Trophoblast cell (in vitro differentiated cells and primary cell): ENCODE results near the gene CDH20.

Experiments
- DNase-seq, 2 donors: peaks; one replicate each; pipeline ENCODE4 v3.0.0-alpha.2; 2016
- H2AFZ ChIP-seq: 2 replicates; pipeline ENCODE4 v1.6.1; 2013; ENCODE audit warnings: low read length, moderate library complexity, mild to moderate bottlenecking; ENCODE audit not compliant: insufficient read depth, poor library complexity
- H2AK5ac ChIP-seq: 2 replicates; pipeline ENCODE4 v1.6.1; 2013; ENCODE audit warnings: mild to moderate bottlenecking, low read length
- H2BK120ac ChIP-seq: 2 replicates; pipeline ENCODE4 v1.6.1; 2013; ENCODE audit warnings: low read length, mild to moderate bottlenecking, moderate library complexity; ENCODE audit not compliant: insufficient read depth, poor library complexity
- H2BK12ac ChIP-seq: 2 replicates; pipeline ENCODE4 v1.6.1; 2013; ENCODE audit warnings: mild to moderate bottlenecking, low read length, moderate library complexity
- H2BK5ac ChIP-seq: 2 replicates; pipeline ENCODE4 v1.6.1; 2013; ENCODE audit warnings: low read length, low read depth, moderate library complexity, mild to moderate bottlenecking; ENCODE audit not compliant: poor library complexity
- H3K14ac ChIP-seq: 2 replicates; pipeline ENCODE4 v1.6.1; 2013; ENCODE audit warnings: mild to moderate bottlenecking, low read length
- H3K18ac ChIP-seq: 2 replicates; pipeline ENCODE4 v1.6.1; 2013; ENCODE audit warnings: mild to moderate bottlenecking, low read length
- H3K23ac ChIP-seq: 2 replicates; pipeline ENCODE4 v1.6.1; 2013; ENCODE audit warnings: low read length
- H3K27ac ChIP-seq: 2 replicates; pipeline ENCODE4 v1.5.1; 2013; ENCODE audit warnings: low read depth, mild to moderate bottlenecking, inconsistent platforms, low read length, moderate library complexity
- H3K27me3 ChIP-seq: 2 replicates; pipeline ENCODE4 v1.6.1; 2013; ENCODE audit warnings: inconsistent platforms, mild to moderate bottlenecking, low read length, moderate library complexity; ENCODE audit not compliant: insufficient read depth
- H3K36me3 ChIP-seq, 2 experiments: 1 replicate in 1 of 2; 2 replicates in 1 of 2; pipeline ENCODE4 v1.6.1; 2013; ENCODE audit warnings: low read length in 2 of 2, mild to moderate bottlenecking in 2 of 2, moderate library complexity in 1 of 2; ENCODE audit not compliant: insufficient read depth in 2 of 2, control insufficient read depth in 1 of 2
- H3K4ac ChIP-seq: 2 replicates; pipeline ENCODE4 v1.6.1; 2013; ENCODE audit warnings: low read depth, mild to moderate bottlenecking, low read length, moderate library complexity
- H3K4me1 ChIP-seq, 2 experiments: 1 replicate in 1 of 2; 2 replicates in 1 of 2; pipeline ENCODE4 v1.6.1; 2013; ENCODE audit warnings: low read length in 2 of 2, mild to moderate bottlenecking in 2 of 2, moderate library complexity in 1 of 2; ENCODE audit not compliant: insufficient read depth in 2 of 2, control insufficient read depth in 1 of 2
- H3K4me2 ChIP-seq: 2 replicates; pipeline ENCODE4 v1.6.1; 2013; ENCODE audit warnings: inconsistent platforms, mild to moderate bottlenecking, low read length, moderate library complexity
- H3K4me3 ChIP-seq: 2 replicates; pipeline ENCODE4 v1.5.1; 2013; ENCODE audit warnings: mild to moderate bottlenecking, low read depth, low read length, inconsistent platforms
- H3K79me1 ChIP-seq: one replicate; pipeline ENCODE4 v1.6.1; 2013; ENCODE audit warnings: low read length
- H3K79me2 ChIP-seq: 2 replicates; pipeline ENCODE4 v1.6.1; 2013; ENCODE audit warnings: low read length, mild to moderate bottlenecking; ENCODE audit not compliant: control insufficient read depth, insufficient read depth, poor library complexity
- H3K9ac ChIP-seq: 2 replicates; pipeline ENCODE4 v1.6.1; 2013; ENCODE audit warnings: mild to moderate bottlenecking, low read length
- H3K9me3 ChIP-seq: 2 replicates; pipeline ENCODE4 v1.6.1; 2013; ENCODE audit warnings: low read depth, mild to moderate bottlenecking, control low read depth, inconsistent platforms, low read length; ENCODE audit not compliant: insufficient read depth
- H4K12ac ChIP-seq: 2 replicates; pipeline ENCODE4 v1.6.1; 2013; ENCODE audit warnings: low read depth, mild to moderate bottlenecking, low read length, moderate library complexity
- H4K8ac ChIP-seq: 2 replicates; pipeline ENCODE4 v1.6.1; 2013; ENCODE audit warnings: low read depth, mild to moderate bottlenecking, low read length, moderate library complexity
- H4K91ac ChIP-seq: one replicate; pipeline ENCODE4 v1.6.1; 2013; ENCODE audit warnings: low read depth, mild to moderate bottlenecking, low read length, moderate library complexity
- WGBS: extraction: QIAGEN DNeasy Blood & Tissue Kit; methylation state at CpG from one replicate; pipeline ENCODE4 v1.1.7; 2013; ENCODE audit warnings: missing lambda C conversion rate; ENCODE audit not compliant: insufficient read length, insufficient coverage; ENCODE audit errors: extremely low coverage; 5-methylcytosine and 5-hydroxymethylcytosine counted together

Gene CDH20

GRCh38 chr18:61308795-61309393 is 24.3 kb upstream of the CDH20 start:
- peak overlapping the region; percentile 78 for H3K23ac ChIP-seq
- no peak overlapping the region for H4K8ac ChIP-seq
- H3K36me3 ChIP-seq = no peaks in the 10 kb centered on the region
- H2BK12ac ChIP-seq = no peak overlapping the region
- no peaks in the 10 kb centered on the region for H3K79me1 ChIP-seq
- no peak overlapping the region for H2AFZ ChIP-seq
- H3K4me2 ChIP-seq = no peak overlapping the region
- no CpG with 5 or more reads among the region's 11 CpGs for WGBS
- no peak overlapping the region for H2BK120ac ChIP-seq
- H3K27ac ChIP-seq = no peak overlapping the region
- no peak overlapping the region for H2BK5ac ChIP-seq
- H2AK5ac ChIP-seq = no peak overlapping the region
- DNase-seq = peak; percentile 4 to 25
- peaks cover 2% of the 10 kb centered on the region for H3K9me3 ChIP-seq
- H3K9ac ChIP-seq = no peak overlapping the region
- no peaks in the 10 kb centered on the region for H3K79me2 ChIP-seq
- no peak overlapping the region for H3K4ac ChIP-seq
- H3K4me3 ChIP-seq = no peak overlapping the region
- no peaks in the 10 kb centered on the region for H3K4me1 ChIP-seq
- no peaks in the 10 kb centered on the region for H3K27me3 ChIP-seq
- H3K14ac ChIP-seq = no peak overlapping the region
- H4K12ac ChIP-seq = no peak overlapping the region
- H4K91ac ChIP-seq = no peak overlapping the region
- no peak overlapping the region for H3K18ac ChIP-seq

GRCh38 chr18:61322265-61322873 is 10.9 kb upstream of the CDH20 start:
- WGBS = no CpG with 5 or more reads among the region's 9 CpGs
- Histone ChIP-seq H2AFZ (no peak overlapping the region), H3K4me2 (no peak overlapping the region), H4K12ac (no peak overlapping the region), H3K9ac (no peak overlapping the region), H3K18ac (no peak overlapping the region), H2BK12ac (no peak overlapping the region), H3K27ac (no peak overlapping the region), H3K36me3 (no peaks in the 10 kb centered on the region), H3K79me2 (no peaks in the 10 kb centered on the region), H3K4me1 (no peaks in the 10 kb centered on the region), H4K8ac (no peak overlapping the region), H3K14ac (no peak overlapping the region), H4K91ac (no peak overlapping the region), H2AK5ac (no peak overlapping the region), H3K23ac (no peak overlapping the region), H3K27me3 (no peaks in the 10 kb centered on the region), H3K4ac (no peak overlapping the region), H3K9me3 (peaks cover 2% of the 10 kb centered on the region), H3K79me1 (no peaks in the 10 kb centered on the region), H2BK5ac (no peak overlapping the region), H2BK120ac (no peak overlapping the region), H3K4me3 (no peak overlapping the region)
- peak; percentile 27 to 50 for DNase-seq

GRCh38 chr18:61323951-61324350 is 9.3 kb upstream of the CDH20 start:
- Histone ChIP-seq H3K18ac (no peak overlapping the region), H4K12ac (no peak overlapping the region), H3K79me1 (no peaks in the 10 kb centered on the region), H4K91ac (no peak overlapping the region), H2BK120ac (no peak overlapping the region), H3K23ac (no peak overlapping the region), H2AFZ (no peak overlapping the region), H3K9ac (no peak overlapping the region), H2AK5ac (no peak overlapping the region), H3K79me2 (no peaks in the 10 kb centered on the region), H3K9me3 (peaks cover 2% of the 10 kb centered on the region), H3K4me3 (no peak overlapping the region), H2BK5ac (no peak overlapping the region), H3K36me3 (no peaks in the 10 kb centered on the region), H3K14ac (no peak overlapping the region), H3K27me3 (no peaks in the 10 kb centered on the region), H3K27ac (no peak overlapping the region), H3K4me2 (no peak overlapping the region), H4K8ac (no peak overlapping the region), H3K4ac (no peak overlapping the region), H3K4me1 (no peaks in the 10 kb centered on the region), H2BK12ac (no peak overlapping the region)
- no peak for DNase-seq
- no CpG with 5 or more reads among the region's 1 CpG for WGBS

GRCh38 chr18:61326407-61326806 is 6.8 kb upstream of the CDH20 start:
- Histone ChIP-seq H3K14ac (no peak overlapping the region), H2BK120ac (no peak overlapping the region), H3K27me3 (no peaks in the 10 kb centered on the region), H4K12ac (no peak overlapping the region), H3K18ac (no peak overlapping the region), H4K8ac (no peak overlapping the region), H3K9me3 (no peaks in the 10 kb centered on the region), H3K4ac (no peak overlapping the region), H3K23ac (no peak overlapping the region), H2BK12ac (no peak overlapping the region), H3K9ac (no peak overlapping the region), H3K4me3 (no peak overlapping the region), H3K79me1 (no peaks in the 10 kb centered on the region), H2AK5ac (no peak overlapping the region), H2AFZ (no peak overlapping the region), H3K4me1 (no peaks in the 10 kb centered on the region), H2BK5ac (no peak overlapping the region), H3K36me3 (no peaks in the 10 kb centered on the region), H4K91ac (no peak overlapping the region), H3K4me2 (no peak overlapping the region), H3K27ac (no peak overlapping the region), H3K79me2 (no peaks in the 10 kb centered on the region)
- DNase-seq = no peak
